Activated naive CD4-positive, alpha-beta T cell treated with anti-CD3 and anti-CD28 coated beads, Interleukin-2, amount 10 ng/mL, durations not matched to agents 7 days and 5 days (primary cell): Measurements from ENCODE around the gene OSGIN1.
"Not testable (repeated sequence)": the region's sequence is repeated elsewhere in the genome, so short reads cannot be mapped to it uniquely, and the experiment has no call there.

ENCODE experiments used
- CTCF ChIA-PET: fragments of 350-600 bp; sonication (Branson Sonifier 250); formaldehyde crosslinking; loops from one replicate; lab custom pipeline; 2021; ENCODE audit warnings: antibody characterized with exemption; lab: Charles Lee
- DNase-seq: peaks from one replicate; pipeline ENCODE4 v3.0.0-alpha.2; 2020
- H3K27ac Mint-ChIP-seq: one replicate; pipeline ENCODE4 v1.8.0; 2021; ENCODE audit warnings: mild to moderate bottlenecking, moderate library complexity, mixed read lengths
- H3K27me3 Mint-ChIP-seq: one replicate; pipeline ENCODE4 v1.8.0; 2021; ENCODE audit warnings: mild to moderate bottlenecking, mixed read lengths
- H3K36me3 Mint-ChIP-seq: one replicate; pipeline ENCODE4 v1.8.0; 2021; ENCODE audit warnings: mixed read lengths
- H3K4me1 Mint-ChIP-seq: one replicate; pipeline ENCODE4 v1.8.0; 2021; ENCODE audit warnings: mixed read lengths
- H3K4me3 Mint-ChIP-seq: one replicate; pipeline ENCODE4 v1.8.0; 2021; ENCODE audit warnings: mild to moderate bottlenecking, moderate library complexity, mixed read lengths
- H3K9me3 Mint-ChIP-seq: one replicate; pipeline ENCODE4 v1.8.0; 2021; ENCODE audit warnings: mixed read lengths

Gene OSGIN1

GRCh38 chr16:83940630-83941378 lies 12.2 kb upstream of the OSGIN1 start:
- H3K4me3 Mint-ChIP-seq, result no peak overlapping the region
- H3K27ac Mint-ChIP-seq, result no peak overlapping the region
- H3K9me3 Mint-ChIP-seq, result no peaks in the 10 kb centered on the region
- H3K36me3 Mint-ChIP-seq, result no peaks in the 10 kb centered on the region
- peaks cover 9% of the 10 kb centered on the region for H3K4me1 Mint-ChIP-seq
- CTCF ChIA-PET, result no interaction called here
- no peak for DNase-seq
- peaks cover 4% of the 10 kb centered on the region for H3K27me3 Mint-ChIP-seq

- H3K36me3 Mint-ChIP-seq, H3K4me3 Mint-ChIP-seq, H3K27me3 Mint-ChIP-seq, H3K4me1 Mint-ChIP-seq, DNase-seq, H3K27ac Mint-ChIP-seq, CTCF ChIA-PET, H3K9me3 Mint-ChIP-seq: not testable (repeated sequence)
Measured at GRCh38 chr16:83941546-83941945, 11.5 kb upstream of the OSGIN1 start.

GRCh38 chr16:83942074-83942473 lies 11.0 kb upstream of the OSGIN1 start:
- Mint-ChIP-seq H3K36me3 (no peaks in the 10 kb centered on the region), H3K4me3 (no peak overlapping the region), H3K4me1 (peaks cover 9% of the 10 kb centered on the region), H3K27me3 (peaks cover 4% of the 10 kb centered on the region), H3K9me3 (no peaks in the 10 kb centered on the region), H3K27ac (no peak overlapping the region)
- CTCF ChIA-PET, result no interaction called here
- no peak for DNase-seq

DNA sequence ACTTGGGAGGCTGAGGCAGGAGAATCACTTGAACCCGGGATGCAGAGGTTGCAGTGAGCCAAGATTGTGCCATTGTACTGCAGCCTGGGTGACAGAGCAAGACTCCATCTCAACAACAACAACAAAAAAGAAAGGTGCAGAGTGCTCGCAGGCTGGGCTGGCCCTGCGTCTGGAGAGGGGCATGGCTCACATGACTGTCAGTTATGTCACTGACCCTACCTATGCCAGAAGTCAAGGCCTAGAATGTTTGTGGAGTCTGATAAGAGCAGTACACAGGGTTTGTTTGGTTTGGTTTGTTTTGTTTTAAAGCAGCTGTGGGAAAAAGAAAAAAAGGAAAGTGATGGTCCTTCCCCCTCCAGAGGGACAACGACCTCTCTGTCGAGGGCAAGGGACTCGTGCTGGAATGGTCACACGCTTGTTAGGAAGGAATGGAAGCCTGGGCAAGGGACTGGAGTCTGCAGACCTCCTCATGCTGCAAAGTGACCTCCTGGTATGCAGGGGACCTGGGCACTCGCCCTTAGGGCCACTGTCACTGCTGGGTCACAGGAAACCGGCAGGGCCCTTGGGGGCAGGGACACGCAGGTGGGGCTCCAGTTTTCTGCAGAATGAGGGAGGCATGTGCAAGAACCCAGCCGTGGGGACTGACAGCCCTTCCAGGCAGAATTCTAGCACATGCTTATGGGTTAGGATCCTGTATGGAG lies 10.1 kb upstream of the OSGIN1 start:
- CTCF ChIA-PET, result interaction anchor here (1.7 kb wide), 1 partner anchor 14 kb away, joined by 4 read pairs; no protein-coding TSS in a partner anchor
- DNase-seq, result no peak
- Mint-ChIP-seq H3K27me3 (peaks cover 4% of the 10 kb centered on the region), H3K9me3 (no peaks in the 10 kb centered on the region), H3K4me3 (no peak overlapping the region), H3K36me3 (no peaks in the 10 kb centered on the region), H3K4me1 (peaks cover 9% of the 10 kb centered on the region), H3K27ac (no peak overlapping the region)

DNA sequence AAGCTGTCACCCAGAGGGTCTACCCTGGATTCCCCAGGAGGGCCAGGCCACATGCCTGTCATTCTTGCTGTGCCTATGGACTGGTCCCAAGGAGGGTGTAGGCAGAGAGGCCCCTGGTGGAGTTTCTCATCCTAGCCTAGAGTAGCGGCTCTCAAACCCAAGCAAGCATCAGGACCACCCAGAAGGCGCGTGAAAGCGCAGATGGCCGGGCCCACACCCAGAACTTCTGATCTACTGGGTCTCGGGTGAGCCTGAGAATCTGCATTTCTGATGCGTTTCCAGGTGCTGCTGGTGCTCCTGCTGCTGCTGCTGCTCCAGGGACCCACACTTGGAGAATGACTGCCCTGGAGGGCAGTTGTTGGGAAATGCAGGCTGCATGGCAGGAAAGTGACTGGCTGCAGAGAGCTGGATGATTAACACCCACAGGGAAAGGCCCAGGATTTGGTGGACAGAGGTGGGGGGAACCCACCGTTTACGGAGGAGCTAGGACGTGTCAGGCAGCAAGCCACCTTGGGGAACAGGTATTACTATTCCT lies 9.5 kb upstream of the OSGIN1 start:
- peaks cover 4% of the 10 kb centered on the region for H3K27me3 Mint-ChIP-seq
- H3K27ac Mint-ChIP-seq, result no peak overlapping the region
- no peak for DNase-seq
- H3K4me1 Mint-ChIP-seq, result peaks cover 9% of the 10 kb centered on the region
- no peaks in the 10 kb centered on the region for H3K36me3 Mint-ChIP-seq
- CTCF ChIA-PET, result interaction anchor here (1.4 to 1.7 kb wide), 2 partner anchors 13 to 16 kb away, joined by 4 to 5 read pairs; no protein-coding TSS in a partner anchor
- H3K4me3 Mint-ChIP-seq, result no peak overlapping the region
- no peaks in the 10 kb centered on the region for H3K9me3 Mint-ChIP-seq

DNA sequence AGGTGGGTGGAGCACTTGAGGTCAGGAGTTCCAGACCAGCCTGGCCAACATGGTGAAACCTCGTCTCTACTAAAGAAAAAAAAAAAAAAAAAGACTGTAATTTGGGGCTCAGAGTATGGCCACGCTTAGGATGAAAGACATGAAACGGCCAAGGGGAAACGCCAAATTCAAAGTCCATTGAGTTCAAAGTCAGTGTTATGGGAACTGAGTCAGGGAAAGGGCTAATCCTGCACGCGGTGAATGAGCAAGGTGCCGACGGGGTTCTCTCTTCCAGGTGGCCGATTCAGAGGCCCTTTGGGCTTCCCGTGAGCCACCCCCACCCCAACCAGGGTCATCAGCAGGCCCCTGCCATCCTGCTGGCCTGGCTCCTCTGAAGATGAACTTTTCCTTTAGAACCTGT lies 7.5 kb upstream of the OSGIN1 start:
- H3K27ac Mint-ChIP-seq, result no peak overlapping the region
- H3K27me3 Mint-ChIP-seq, result peaks cover 4% of the 10 kb centered on the region
- H3K4me1 Mint-ChIP-seq, result no peaks in the 10 kb centered on the region
- H3K36me3 Mint-ChIP-seq, result no peaks in the 10 kb centered on the region
- CTCF ChIA-PET, result no interaction called here
- no peak for DNase-seq
- H3K9me3 Mint-ChIP-seq, result peaks cover 4% of the 10 kb centered on the region
- H3K4me3 Mint-ChIP-seq, result no peak overlapping the region

DNA sequence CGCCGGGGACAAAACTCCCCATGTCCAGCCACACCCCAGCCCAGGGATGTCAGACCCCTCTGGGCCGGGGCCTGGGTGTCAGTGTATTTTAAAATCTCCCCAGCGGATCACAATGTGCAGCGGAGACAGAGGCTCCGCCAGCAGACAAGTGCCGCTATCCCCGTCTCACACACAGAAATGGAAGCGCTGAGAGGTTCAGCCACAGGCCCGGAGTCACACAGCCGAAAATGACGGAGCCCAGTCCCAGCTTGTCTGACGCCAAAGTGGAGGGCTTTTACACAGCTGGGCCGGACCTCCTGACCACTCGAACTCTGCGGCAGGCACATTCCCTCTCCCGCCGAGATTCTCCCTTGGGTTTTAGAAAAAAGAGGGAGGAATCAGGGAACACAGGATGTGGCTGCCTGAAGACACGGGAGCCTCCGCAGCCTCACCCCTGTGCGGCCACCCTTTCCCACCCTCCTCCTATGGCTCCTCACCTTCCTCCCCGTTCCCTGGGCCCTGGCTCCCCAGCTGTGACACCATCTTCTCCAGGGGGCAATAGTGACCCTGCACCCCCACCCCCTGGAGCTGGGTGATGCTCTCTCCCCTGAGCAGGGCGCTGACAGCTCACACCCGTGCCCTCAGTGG lies 6.8 kb upstream of the OSGIN1 start:
- CTCF ChIA-PET, result no interaction called here
- H3K4me3 Mint-ChIP-seq, result no peak overlapping the region
- no peak overlapping the region for H3K27ac Mint-ChIP-seq

DNA sequence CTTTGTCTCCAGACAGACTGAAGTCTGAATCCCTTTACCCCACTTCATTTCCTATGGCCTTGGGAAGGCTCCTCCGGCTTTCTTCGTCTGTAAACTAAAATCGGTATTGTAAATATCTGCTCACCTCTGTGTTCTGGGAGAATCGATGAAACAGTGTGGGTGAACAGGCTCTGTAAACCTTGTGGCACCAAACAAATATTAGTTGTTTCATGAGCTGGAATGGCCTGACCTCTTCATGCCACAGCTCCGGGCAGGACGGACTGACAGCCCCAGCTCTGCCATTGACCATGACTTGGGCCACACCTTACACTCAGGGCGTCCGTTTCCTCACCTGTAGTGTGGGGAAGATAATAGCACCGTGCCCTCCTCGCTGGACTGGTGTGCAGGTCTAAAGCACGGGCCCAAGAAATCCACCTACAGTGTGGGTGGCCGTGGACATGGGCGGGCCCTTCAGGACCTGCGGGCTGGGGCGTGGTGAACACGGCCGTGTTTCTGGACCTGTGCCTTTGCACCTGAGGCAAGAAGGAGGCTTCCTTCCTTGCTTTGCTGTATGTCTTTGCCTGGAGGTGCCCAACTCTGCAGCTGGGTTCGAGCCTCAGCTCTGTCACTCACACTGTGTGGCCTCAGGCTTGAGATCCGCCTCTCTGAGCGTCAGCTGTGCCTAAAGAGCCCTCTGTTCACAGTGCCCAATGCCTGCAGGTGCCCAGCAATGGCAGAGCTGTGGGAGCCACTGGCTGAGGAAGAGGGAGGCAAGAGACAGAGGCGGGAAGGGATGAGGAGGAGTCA lies 6.1 kb upstream of the OSGIN1 start:
- no peaks in the 10 kb centered on the region for H3K4me1 Mint-ChIP-seq
- H3K27me3 Mint-ChIP-seq, result peaks cover 4% of the 10 kb centered on the region
- no peaks in the 10 kb centered on the region for H3K36me3 Mint-ChIP-seq
- DNase-seq, result no peak
- H3K9me3 Mint-ChIP-seq, result peaks cover 5% of the 10 kb centered on the region
- H3K4me3 Mint-ChIP-seq, result no peak overlapping the region
- CTCF ChIA-PET, result interaction anchor here (1.5 kb wide), 1 partner anchor 10 kb away, joined by 4 read pairs; no protein-coding TSS in a partner anchor
- H3K27ac Mint-ChIP-seq, result no peak overlapping the region

More for the DNA sequence above, 6.8 kb upstream of the OSGIN1 start:
- peaks cover 5% of the 10 kb centered on the region for H3K9me3 Mint-ChIP-seq
- H3K36me3 Mint-ChIP-seq, result no peaks in the 10 kb centered on the region
- no peaks in the 10 kb centered on the region for H3K4me1 Mint-ChIP-seq
- H3K27me3 Mint-ChIP-seq, result peaks cover 4% of the 10 kb centered on the region
- DNase-seq, result no peak

- H3K36me3 Mint-ChIP-seq, result no peaks in the 10 kb centered on the region
- H3K4me3 Mint-ChIP-seq, result no peak overlapping the region
- no peak overlapping the region for H3K27ac Mint-ChIP-seq
- DNase-seq, result no peak
- CTCF ChIA-PET, result interaction anchor here (1.5 kb wide), 1 partner anchor 9 kb away, joined by 4 read pairs; no protein-coding TSS in a partner anchor
- peaks cover 7% of the 10 kb centered on the region for H3K27me3 Mint-ChIP-seq
- H3K9me3 Mint-ChIP-seq, result peaks cover 5% of the 10 kb centered on the region
- peaks cover 5% of the 10 kb centered on the region for H3K4me1 Mint-ChIP-seq
Measured at GRCh38 chr16:83947642-83948234, 5.3 kb upstream of the OSGIN1 start.

- CTCF ChIA-PET, result no interaction called here
- Mint-ChIP-seq H3K4me3 (no peak overlapping the region), H3K27ac (no peak overlapping the region), H3K9me3 (peaks cover 5% of the 10 kb centered on the region), H3K27me3 (peaks cover 20% of the 10 kb centered on the region), H3K4me1 (peaks cover 13% of the 10 kb centered on the region), H3K36me3 (no peaks in the 10 kb centered on the region)
- DNase-seq, result no peak
Measured at GRCh38 chr16:83948914-83949723, 3.9 kb upstream of the OSGIN1 start.

DNA sequence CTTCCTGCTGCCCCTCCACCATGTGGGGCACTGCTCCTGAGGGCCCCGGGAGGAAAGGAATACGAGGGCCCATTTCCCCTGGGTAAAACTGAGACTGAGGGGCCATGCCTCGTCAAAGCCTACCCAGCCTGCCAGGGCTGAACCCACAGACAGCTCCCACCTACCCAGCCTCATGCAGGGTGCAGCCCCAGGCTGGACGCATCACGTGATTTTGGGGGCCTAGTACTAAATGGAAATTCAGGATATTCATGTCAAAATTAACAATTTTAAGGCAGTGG lies 3.4 kb upstream of the OSGIN1 start:
- CTCF ChIA-PET, result no interaction called here
- no peaks in the 10 kb centered on the region for H3K36me3 Mint-ChIP-seq
- no peak overlapping the region for H3K27ac Mint-ChIP-seq
- H3K27me3 Mint-ChIP-seq, result peaks cover 26% of the 10 kb centered on the region
- H3K9me3 Mint-ChIP-seq, result peaks cover 5% of the 10 kb centered on the region
- peaks cover 19% of the 10 kb centered on the region for H3K4me1 Mint-ChIP-seq
- H3K4me3 Mint-ChIP-seq, result no peak overlapping the region
- DNase-seq, result no peak

- H3K36me3 Mint-ChIP-seq, CTCF ChIA-PET, H3K27ac Mint-ChIP-seq, DNase-seq, H3K9me3 Mint-ChIP-seq, H3K4me3 Mint-ChIP-seq: not testable (repeated sequence)
- Mint-ChIP-seq H3K27me3 (peaks cover 33% of the 10 kb centered on the region), H3K4me1 (peaks cover 20% of the 10 kb centered on the region)
Measured at GRCh38 chr16:83950862-83951399, 2.1 kb upstream of the OSGIN1 start.

GRCh38 chr16:83951544-83951943 lies 1.5 kb upstream of the OSGIN1 start:
- no peak overlapping the region for H3K4me3 Mint-ChIP-seq
- peaks cover 5% of the 10 kb centered on the region for H3K9me3 Mint-ChIP-seq
- H3K27me3 Mint-ChIP-seq, result peaks cover 40% of the 10 kb centered on the region
- CTCF ChIA-PET, result no interaction called here
- no peaks in the 10 kb centered on the region for H3K36me3 Mint-ChIP-seq
- peaks cover 20% of the 10 kb centered on the region for H3K4me1 Mint-ChIP-seq
- H3K27ac Mint-ChIP-seq, result no peak overlapping the region
- no peak for DNase-seq
